Liver (tissue), 9 donors: Measurements from ENCODE around the gene GABRA5. TPM values are rescaled to one million over a fixed set of nuclear protein-coding genes. Genes with fewer than 3 reads are reported as not detected.

Experiments
- DNase-seq: peaks from one replicate; pipeline ENCODE4 v3.0.0-alpha.2; 2017; ENCODE audit warnings: low spot score
- H3K27ac ChIP-seq, 2 donors: one replicate each; pipeline ENCODE4 v1.7.0; 2013; ENCODE audit warnings: inconsistent platforms in 2 of 2, low read length in 2 of 2, control low read depth in 1 of 2, low read depth in 1 of 2, mild to moderate bottlenecking in 1 of 2
- H3K27me3 ChIP-seq, 4 donors: one replicate each; pipeline versions ENCODE4 v1.6.1 to v1.7.0; 2013; ENCODE audit warnings: low read length in 3 of 4, inconsistent platforms in 1 of 4, mild to moderate bottlenecking in 1 of 4, moderate library complexity in 1 of 4; ENCODE audit not compliant: control insufficient read depth in 4 of 4, insufficient read depth in 4 of 4
- H3K36me3 ChIP-seq, 4 donors: one replicate each; pipeline versions ENCODE4 v1.6.1 to v1.7.0; 2013; ENCODE audit warnings: low read length in 3 of 4, mild to moderate bottlenecking in 3 of 4, low read depth in 1 of 4, moderate library complexity in 1 of 4; ENCODE audit not compliant: control insufficient read depth in 4 of 4, insufficient read depth in 3 of 4
- H3K4me1 ChIP-seq, 4 donors: one replicate each; pipeline versions ENCODE4 v1.6.1 to v1.7.0; 2013; ENCODE audit warnings: low read length in 3 of 4, mild to moderate bottlenecking in 3 of 4, moderate library complexity in 1 of 4; ENCODE audit not compliant: control insufficient read depth in 4 of 4, insufficient read depth in 4 of 4
- H3K4me3 ChIP-seq, 3 donors: one replicate each; pipeline versions ENCODE4 v1.6.1 to v1.7.0; 2013; ENCODE audit warnings: low read length in 3 of 3, control low read depth in 1 of 3, low read depth in 1 of 3, mild to moderate bottlenecking in 1 of 3
- H3K9ac ChIP-seq, 2 donors: one replicate each; pipeline ENCODE4 v1.7.0; 2013; ENCODE audit warnings: low read length in 2 of 2, mild to moderate bottlenecking in 2 of 2, moderate library complexity in 2 of 2, control low read depth in 1 of 2, low read depth in 1 of 2
- H3K9me3 ChIP-seq, 4 donors: one replicate each; pipeline versions ENCODE4 v1.6.1 to v1.7.0; 2013; ENCODE audit warnings: low read length in 3 of 4; ENCODE audit not compliant: control insufficient read depth in 4 of 4
- FOXA2 ChIP-seq: IDR thresholded peaks from 2 replicates; pipeline ENCODE4 v1.6.1; 2016; ENCODE audit warnings: antibody characterized with exemption
- HNF4A ChIP-seq, 2 donors: conservative IDR thresholded peaks; 2 replicates each; pipeline ENCODE4 v1.6.1; 2016; ENCODE audit warnings: antibody characterized with exemption in 2 of 2, mild to moderate bottlenecking in 2 of 2
- JUND ChIP-seq, 2 donors: IDR thresholded peaks; 2 replicates each; pipeline ENCODE4 v1.6.1; 2016; ENCODE audit warnings: antibody characterized with exemption in 2 of 2
- NR2F2 ChIP-seq: IDR thresholded peaks from 2 replicates; pipeline ENCODE4 v1.6.1; 2016; ENCODE audit warnings: antibody characterized with exemption
- RAD21 ChIP-seq, 2 donors: IDR thresholded peaks; 2 replicates each; pipeline ENCODE4 v1.6.1; 2016; ENCODE audit warnings: antibody characterized with exemption in 2 of 2, mild to moderate bottlenecking in 2 of 2
- RXRA ChIP-seq, 2 donors: IDR thresholded peaks; 2 replicates each; pipeline ENCODE4 v1.6.1; 2017 to 2018; ENCODE audit warnings: antibody characterized with exemption in 2 of 2, mild to moderate bottlenecking in 1 of 2
- SP1 ChIP-seq: IDR thresholded peaks from 2 replicates; pipeline ENCODE4 v1.6.1; 2018; ENCODE audit warnings: antibody characterized with exemption, mild to moderate bottlenecking
- TAF1 ChIP-seq: conservative IDR thresholded peaks from 2 replicates; pipeline ENCODE4 v1.6.1; 2016; ENCODE audit warnings: antibody characterized with exemption, mild to moderate bottlenecking
- YY1 ChIP-seq: IDR thresholded peaks from 2 replicates; pipeline ENCODE4 v1.6.1; 2016; ENCODE audit warnings: antibody characterized with exemption, mild to moderate bottlenecking
- WGBS: extraction: QIAGEN DNeasy Blood & Tissue Kit; methylation state at CpG from one replicate; pipeline ENCODE4 v1.1.7; 2013; 5-methylcytosine and 5-hydroxymethylcytosine counted together
- polyA plus RNA-seq, 2 donors: library from polyadenylated mRNA; stranded (reverse) in 1 of 2; unstranded in 1 of 2; fragments of 200-250 nt in 1 of 2; fragments of >200 nt in 1 of 2; fragmentation: Nextera tagmentation in 1 of 2; extraction: Ambion mirVana in 1 of 2; gene quantifications; one replicate each; pipeline versions ENCODE4 v1.2.1 to v1.2.3, GENCODE V29; 2013 to 2015
- total RNA-seq, 2 donors: library from RNA; depleted of rRNA; stranded (reverse); fragments of >200 nt; gene quantifications; one replicate each; pipeline ENCODE4 v1.2.3, GENCODE V29; 2014
- TF ChIP-seq, protein P1 (sequence below): IDR thresholded peaks from 2 replicates; pipeline ENCODE4 v1.6.1; 2016; ENCODE audit warnings: antibody characterized with exemption
- TF ChIP-seq, protein P2 (sequence below): fragments of 150-350 bp; IDR thresholded peaks from 2 replicates; pipeline ENCODE4 v1.5.1; 2017; ENCODE audit warnings: improper control_type of control experiment, low read depth, low read length; ENCODE audit not compliant: missing input control
- TF ChIP-seq, protein P3 (sequence below): IDR thresholded peaks from 2 replicates; pipeline ENCODE4 v1.6.1; 2016; ENCODE audit warnings: antibody characterized with exemption
- TF ChIP-seq, protein P4 (sequence below): IDR thresholded peaks from 2 replicates; pipeline ENCODE4 v1.6.1; 2016; ENCODE audit warnings: antibody characterized with exemption
- TF ChIP-seq, protein P5 (sequence below): IDR thresholded peaks from 2 replicates; pipeline ENCODE4 v1.6.1; 2016; ENCODE audit warnings: antibody characterized with exemption, mild to moderate bottlenecking
- donor health status: healthy.
- donor health status: healthy.
- donor health status: healthy.
- donor health status: healthy.
- donor health status: healthy.

The GABRA5 gene
- total and polyA plus RNA-seq, 4 donors, result not detected

DNA sequence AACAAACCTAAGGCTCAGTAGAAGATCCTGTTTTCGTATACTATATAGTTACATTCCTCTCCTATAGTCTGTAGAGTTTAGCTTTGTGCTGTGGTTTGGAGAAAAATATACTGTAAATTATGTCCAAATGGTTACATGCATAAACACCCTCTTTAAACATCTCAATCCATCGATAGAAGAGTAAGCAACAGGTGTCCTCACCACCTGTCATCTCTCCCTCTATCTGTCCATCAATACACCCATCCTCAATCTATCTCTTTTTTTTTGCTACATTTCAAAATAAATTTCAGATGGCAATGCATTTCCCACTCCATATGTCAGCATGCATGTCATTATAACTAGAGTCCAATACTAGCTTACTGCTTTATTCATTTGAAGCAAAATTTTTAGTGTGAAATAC lies 83.1 kb downstream of the GABRA5 start:
- no peak for DNase-seq
- no peaks in the 10 kb centered on the region for H3K27me3 ChIP-seq
- 51% methylated on average over 2 of the region's 2 CpGs for WGBS
- TF ChIP-seq FOXA2, result no peak
- TF ChIP-seq, protein P1, sequence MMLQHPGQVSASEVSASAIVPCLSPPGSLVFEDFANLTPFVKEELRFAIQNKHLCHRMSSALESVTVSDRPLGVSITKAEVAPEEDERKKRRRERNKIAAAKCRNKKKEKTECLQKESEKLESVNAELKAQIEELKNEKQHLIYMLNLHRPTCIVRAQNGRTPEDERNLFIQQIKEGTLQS, result no peak
- H3K9ac ChIP-seq, result no peak overlapping the region
- H3K4me1 ChIP-seq, result no peaks in the 10 kb centered on the region
- H3K9me3 ChIP-seq, result peaks cover 0 to 11% (median 5%) of the 10 kb centered on the region in 4 donors
- no peaks in the 10 kb centered on the region for H3K36me3 ChIP-seq
- no peak overlapping the region for H3K27ac ChIP-seq
- no peak overlapping the region for H3K4me3 ChIP-seq

DNA sequence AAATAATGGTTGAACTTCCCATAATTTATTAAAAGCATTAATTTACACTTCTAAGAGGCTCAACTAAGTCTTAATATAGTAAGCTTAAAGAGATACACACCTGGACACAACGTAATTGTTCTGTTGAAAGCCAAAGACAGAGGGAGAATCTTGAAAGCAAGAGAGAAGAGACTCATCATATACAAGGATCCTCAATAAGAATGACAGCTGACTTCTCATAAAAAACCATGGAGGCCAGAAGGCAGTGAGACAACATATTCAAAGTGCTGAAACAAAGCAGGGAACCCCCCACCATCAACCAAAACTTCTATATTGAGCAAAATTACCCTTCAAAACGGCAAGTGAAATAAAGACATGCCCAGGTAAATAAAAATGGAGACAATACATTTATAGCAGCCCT lies 87.5 kb downstream of the GABRA5 start:
- no peak overlapping the region for H3K4me3 ChIP-seq
- TF ChIP-seq YY1 (no peak), JUND (IDR thresholded peaks at IDR 0.05) (no peak), TAF1 (no peak), HNF4A (conservative IDR thresholded peaks at IDR 0.05) (no peak), SP1 (no peak), FOXA2 (no peak), NR2F2 (no peak), RXRA (IDR thresholded peaks at IDR 0.05) (no peak), RAD21 (IDR thresholded peaks at IDR 0.05) (no peak)
- TF ChIP-seq, protein P2, sequence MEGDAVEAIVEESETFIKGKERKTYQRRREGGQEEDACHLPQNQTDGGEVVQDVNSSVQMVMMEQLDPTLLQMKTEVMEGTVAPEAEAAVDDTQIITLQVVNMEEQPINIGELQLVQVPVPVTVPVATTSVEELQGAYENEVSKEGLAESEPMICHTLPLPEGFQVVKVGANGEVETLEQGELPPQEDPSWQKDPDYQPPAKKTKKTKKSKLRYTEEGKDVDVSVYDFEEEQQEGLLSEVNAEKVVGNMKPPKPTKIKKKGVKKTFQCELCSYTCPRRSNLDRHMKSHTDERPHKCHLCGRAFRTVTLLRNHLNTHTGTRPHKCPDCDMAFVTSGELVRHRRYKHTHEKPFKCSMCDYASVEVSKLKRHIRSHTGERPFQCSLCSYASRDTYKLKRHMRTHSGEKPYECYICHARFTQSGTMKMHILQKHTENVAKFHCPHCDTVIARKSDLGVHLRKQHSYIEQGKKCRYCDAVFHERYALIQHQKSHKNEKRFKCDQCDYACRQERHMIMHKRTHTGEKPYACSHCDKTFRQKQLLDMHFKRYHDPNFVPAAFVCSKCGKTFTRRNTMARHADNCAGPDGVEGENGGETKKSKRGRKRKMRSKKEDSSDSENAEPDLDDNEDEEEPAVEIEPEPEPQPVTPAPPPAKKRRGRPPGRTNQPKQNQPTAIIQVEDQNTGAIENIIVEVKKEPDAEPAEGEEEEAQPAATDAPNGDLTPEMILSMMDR, result no peak
- TF ChIP-seq, protein P1, result no peak
- TF ChIP-seq, protein P3, sequence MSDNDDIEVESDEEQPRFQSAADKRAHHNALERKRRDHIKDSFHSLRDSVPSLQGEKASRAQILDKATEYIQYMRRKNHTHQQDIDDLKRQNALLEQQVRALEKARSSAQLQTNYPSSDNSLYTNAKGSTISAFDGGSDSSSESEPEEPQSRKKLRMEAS, result no peak
- TF ChIP-seq, protein P4, sequence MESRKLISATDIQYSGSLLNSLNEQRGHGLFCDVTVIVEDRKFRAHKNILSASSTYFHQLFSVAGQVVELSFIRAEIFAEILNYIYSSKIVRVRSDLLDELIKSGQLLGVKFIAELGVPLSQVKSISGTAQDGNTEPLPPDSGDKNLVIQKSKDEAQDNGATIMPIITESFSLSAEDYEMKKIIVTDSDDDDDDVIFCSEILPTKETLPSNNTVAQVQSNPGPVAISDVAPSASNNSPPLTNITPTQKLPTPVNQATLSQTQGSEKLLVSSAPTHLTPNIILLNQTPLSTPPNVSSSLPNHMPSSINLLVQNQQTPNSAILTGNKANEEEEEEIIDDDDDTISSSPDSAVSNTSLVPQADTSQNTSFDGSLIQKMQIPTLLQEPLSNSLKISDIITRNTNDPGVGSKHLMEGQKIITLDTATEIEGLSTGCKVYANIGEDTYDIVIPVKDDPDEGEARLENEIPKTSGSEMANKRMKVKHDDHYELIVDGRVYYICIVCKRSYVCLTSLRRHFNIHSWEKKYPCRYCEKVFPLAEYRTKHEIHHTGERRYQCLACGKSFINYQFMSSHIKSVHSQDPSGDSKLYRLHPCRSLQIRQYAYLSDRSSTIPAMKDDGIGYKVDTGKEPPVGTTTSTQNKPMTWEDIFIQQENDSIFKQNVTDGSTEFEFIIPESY, result no peak
- TF ChIP-seq, protein P5, sequence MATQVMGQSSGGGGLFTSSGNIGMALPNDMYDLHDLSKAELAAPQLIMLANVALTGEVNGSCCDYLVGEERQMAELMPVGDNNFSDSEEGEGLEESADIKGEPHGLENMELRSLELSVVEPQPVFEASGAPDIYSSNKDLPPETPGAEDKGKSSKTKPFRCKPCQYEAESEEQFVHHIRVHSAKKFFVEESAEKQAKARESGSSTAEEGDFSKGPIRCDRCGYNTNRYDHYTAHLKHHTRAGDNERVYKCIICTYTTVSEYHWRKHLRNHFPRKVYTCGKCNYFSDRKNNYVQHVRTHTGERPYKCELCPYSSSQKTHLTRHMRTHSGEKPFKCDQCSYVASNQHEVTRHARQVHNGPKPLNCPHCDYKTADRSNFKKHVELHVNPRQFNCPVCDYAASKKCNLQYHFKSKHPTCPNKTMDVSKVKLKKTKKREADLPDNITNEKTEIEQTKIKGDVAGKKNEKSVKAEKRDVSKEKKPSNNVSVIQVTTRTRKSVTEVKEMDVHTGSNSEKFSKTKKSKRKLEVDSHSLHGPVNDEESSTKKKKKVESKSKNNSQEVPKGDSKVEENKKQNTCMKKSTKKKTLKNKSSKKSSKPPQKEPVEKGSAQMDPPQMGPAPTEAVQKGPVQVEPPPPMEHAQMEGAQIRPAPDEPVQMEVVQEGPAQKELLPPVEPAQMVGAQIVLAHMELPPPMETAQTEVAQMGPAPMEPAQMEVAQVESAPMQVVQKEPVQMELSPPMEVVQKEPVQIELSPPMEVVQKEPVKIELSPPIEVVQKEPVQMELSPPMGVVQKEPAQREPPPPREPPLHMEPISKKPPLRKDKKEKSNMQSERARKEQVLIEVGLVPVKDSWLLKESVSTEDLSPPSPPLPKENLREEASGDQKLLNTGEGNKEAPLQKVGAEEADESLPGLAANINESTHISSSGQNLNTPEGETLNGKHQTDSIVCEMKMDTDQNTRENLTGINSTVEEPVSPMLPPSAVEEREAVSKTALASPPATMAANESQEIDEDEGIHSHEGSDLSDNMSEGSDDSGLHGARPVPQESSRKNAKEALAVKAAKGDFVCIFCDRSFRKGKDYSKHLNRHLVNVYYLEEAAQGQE, result no peak
- 46% methylated on average over 2 of the region's 2 CpGs for WGBS
- no peaks in the 10 kb centered on the region for H3K27me3 ChIP-seq
- DNase-seq, result no peak
- H3K9ac ChIP-seq, result no peak overlapping the region
- H3K36me3 ChIP-seq, result no peaks in the 10 kb centered on the region
- H3K4me1 ChIP-seq, result no peaks in the 10 kb centered on the region
- peaks cover 0 to 11% (median 5%) of the 10 kb centered on the region in 4 donors for H3K9me3 ChIP-seq
- no peak overlapping the region for H3K27ac ChIP-seq
